Testis (tissue), 3 donors: Measurements from ENCODE around the gene TAS2R43. TPM values are rescaled to one million over a fixed set of nuclear protein-coding genes. Genes with fewer than 3 reads are reported as not detected.
"Not testable (repeated sequence)": the region's sequence is repeated elsewhere in the genome, so short reads cannot be mapped to it uniquely, and the experiment has no call there.

Experiments
- DNase-seq: peaks from one replicate; pipeline ENCODE4 v3.0.0-alpha.2; 2019
- H3K27ac ChIP-seq, 2 donors: fragments of 200-600 bp; sonication (generic); one replicate each; pipeline ENCODE4 v1.5.1; 2019
- H3K27me3 ChIP-seq: fragments of 200-600 bp; sonication (generic); one replicate; pipeline ENCODE4 v1.5.1; 2019
- H3K36me3 ChIP-seq: fragments of 200-600 bp; sonication (generic); one replicate; pipeline ENCODE4 v1.5.1; 2017; ENCODE audit warnings: low read depth; ENCODE audit errors: missing control alignments
- H3K4me1 ChIP-seq: fragments of 200-600 bp; sonication (generic); one replicate; pipeline ENCODE4 v1.5.1; 2019
- H3K4me3 ChIP-seq, 2 donors: fragments of 200-600 bp; sonication (generic); one replicate each; pipeline ENCODE4 v1.5.1; 2017 to 2019
- H3K9me3 ChIP-seq: fragments of 200-600 bp; sonication (generic); one replicate; pipeline ENCODE4 v1.5.1; 2017
- CTCF ChIP-seq, 3 experiments: fragments of 450-650 bp in 2 of 3; fragments of 200-600 bp in 1 of 3; sonication (generic) in 1 of 3; IDR thresholded peaks; one replicate each; pipeline ENCODE4 v1.5.1; 2016 to 2019; ENCODE audit warnings: antibody characterized with exemption in 3 of 3, mild to moderate bottlenecking in 2 of 3, moderate library complexity in 1 of 3
- POLR2A ChIP-seq: fragments of 450-650 bp; IDR thresholded peaks from one replicate; pipeline ENCODE4 v1.6.1; 2017; ENCODE audit warnings: antibody characterized with exemption, mild to moderate bottlenecking, moderate library complexity
- WGBS, 2 donors: methylation state at CpG; one replicate each; pipeline ENCODE4 v1.1.5; 2018; 5-methylcytosine and 5-hydroxymethylcytosine counted together
- intact Hi-C: fragments of 100-400 bp; cut with DNase I; formaldehyde crosslinking; loops from one replicate; pipeline ENCODE4 v1.15.1; 2023; ENCODE audit warnings: low total_unique reads
- polyA plus RNA-seq: library from polyadenylated mRNA; stranded (reverse); fragments of 350-450 nt; fragmentation: Illumina TruSeq; extraction: RNeasy Lipid Tissue Mini Kit (QIAGEN cat#74804); gene quantifications from one replicate; pipeline ENCODE4 v1.2.3, GENCODE V29; 2014; ENCODE audit warnings: low read depth, low replicate concordance; ENCODE audit not compliant: insufficient read depth
- small RNA-seq, 2 donors: library from RNA; depleted of rRNA; stranded (forward); fragments of <200 nt; gene quantifications; one replicate each; pipeline ENCODE3, GENCODE V24; 2016
- total RNA-seq, 2 donors: library from RNA; depleted of rRNA; stranded (reverse); fragments of >200 nt; gene quantifications; one replicate each; pipeline ENCODE4 v1.2.3, GENCODE V29; 2016

Gene TAS2R43
- total and polyA plus RNA-seq, 3 donors from 2014 or later, result 0.87 to 7.2 TPM; not detected in 1

- Histone ChIP-seq H3K4me1 (no peaks in the 10 kb centered on the region), H3K4me3 (no peak overlapping the region), H3K9me3 (no peaks in the 10 kb centered on the region), H3K36me3 (no peaks in the 10 kb centered on the region), H3K27me3 (no peaks in the 10 kb centered on the region), H3K27ac (no peak overlapping the region)
- intact Hi-C loops, result no loop called here
- WGBS, 2 donors, result 42 to 62% methylated on average over 2 of the region's 2 CpGs
- TF ChIP-seq POLR2A (no peak), CTCF (IDR thresholded peaks at IDR 0.05) (no peak)
- no peak for DNase-seq
These were observed 36.8 kb downstream of the TAS2R43 start for GRCh38 chr12:11055306-11055705.

GRCh38 chr12:11049806-11050531 lies 42.1 kb downstream of the TAS2R43 start:
- H3K4me3 ChIP-seq, H3K4me1 ChIP-seq, H3K27me3 ChIP-seq, H3K36me3 ChIP-seq, DNase-seq, H3K9me3 ChIP-seq, intact Hi-C loops, H3K27ac ChIP-seq: not testable (repeated sequence)
- 94 to 96% methylated on average over 7 of the region's 7 CpGs for WGBS, 2 donors

- 54 to 81% methylated on average over 2 of the region's 2 CpGs for WGBS, 2 donors
These were observed 50.7 kb downstream of the TAS2R43 start for GRCh38 chr12:11041366-11041765.

More at GRCh38 chr12:11041366-11041765, 50.7 kb downstream of the TAS2R43 start:
- H3K36me3 ChIP-seq, H3K27me3 ChIP-seq, H3K4me3 ChIP-seq, DNase-seq, H3K9me3 ChIP-seq, intact Hi-C loops, H3K4me1 ChIP-seq, H3K27ac ChIP-seq: not testable (repeated sequence)

Small RNAs within 50 kb of the gene (small RNA-seq; reads per million reads assigned to genes)
- gene AC018630.1, result 0 reads per million in 2 donors

Other genes starting within 250 kb of the TAS2R43 start
- gene PRR4, start 242.8 kb downstream of the TAS2R43 start, total RNA-seq, result 1 to 10 TPM; 4.3 to 8.4 TPM
- 1.3 TPM for gene PRR4, start 242.8 kb downstream of the TAS2R43 start, polyA plus RNA-seq
- gene PRH1, start 208.1 kb downstream of the TAS2R43 start, total RNA-seq, result 10 to 100 TPM; 63.0 to 73.5 TPM
- gene PRH1, start 208.1 kb downstream of the TAS2R43 start, polyA plus RNA-seq, result 52.2 TPM
- gene TAS2R13, start 182.8 kb downstream of the TAS2R43 start, total RNA-seq, result 1 to 10 TPM; 3.1 to 3.6 TPM
- not detected for gene TAS2R13, start 182.8 kb downstream of the TAS2R43 start, polyA plus RNA-seq
- 1 to 10 TPM; 1.2 to 1.3 TPM for gene PRH2, start 163.1 kb downstream of the TAS2R43 start, total RNA-seq
- gene PRH2, start 163.1 kb downstream of the TAS2R43 start, polyA plus RNA-seq, result 6.5 TPM
- gene TAS2R14, start 153.1 kb downstream of the TAS2R43 start, total RNA-seq, result 1 to 10 TPM; 3.5 to 4.6 TPM
- 0.96 TPM for gene TAS2R14, start 153.1 kb downstream of the TAS2R43 start, polyA plus RNA-seq
- gene TAS2R50, start 105.4 kb downstream of the TAS2R43 start, total RNA-seq, result 1 to 10 TPM; 2.8 to 4.8 TPM
- not detected for gene TAS2R50, start 105.4 kb downstream of the TAS2R43 start, polyA plus RNA-seq
- gene TAS2R20, start 94.0 kb downstream of the TAS2R43 start, total RNA-seq, result 1 to 10 TPM; 2.2 to 4.8 TPM
- 0.46 TPM for gene TAS2R20, start 94.0 kb downstream of the TAS2R43 start, polyA plus RNA-seq
- gene TAS2R19, start 69.7 kb downstream of the TAS2R43 start, total RNA-seq, result 10 to 100 TPM in 1 of 2 donors, 1 to 10 TPM in 1; 9.3 to 10.4 TPM
- gene TAS2R19, start 69.7 kb downstream of the TAS2R43 start, polyA plus RNA-seq, result 0.34 TPM
- gene TAS2R31, start 60.9 kb downstream of the TAS2R43 start, total RNA-seq, result 10 to 100 TPM in 1 of 2 donors, 1 to 10 TPM in 1; 7.7 to 10.3 TPM
- gene TAS2R31, start 60.9 kb downstream of the TAS2R43 start, polyA plus RNA-seq, result not detected
- gene TAS2R46, start 30.0 kb downstream of the TAS2R43 start, total RNA-seq, result 1 to 10 TPM; 3.2 to 5.4 TPM
- not detected for gene TAS2R46, start 30.0 kb downstream of the TAS2R43 start, polyA plus RNA-seq
- gene TAS2R30, start 42.3 kb upstream of the TAS2R43 start, total RNA-seq, result 10 to 100 TPM; 11.1 to 11.3 TPM
- not detected for gene TAS2R30, start 42.3 kb upstream of the TAS2R43 start, polyA plus RNA-seq
- gene SMIM10L1, start 78.9 kb upstream of the TAS2R43 start, total RNA-seq, result 10 to 100 TPM in 1 of 2 donors, 1 to 10 TPM in 1; 7.6 to 11.0 TPM
- gene SMIM10L1, start 78.9 kb upstream of the TAS2R43 start, polyA plus RNA-seq, result 4.4 TPM
- under 1 TPM in 1 of 2 donors, not detected in 1; 0.71 TPM for gene TAS2R42, start 94.6 kb upstream of the TAS2R43 start, total RNA-seq
- not detected for gene TAS2R42, start 94.6 kb upstream of the TAS2R43 start, polyA plus RNA-seq
- gene PRB3, start 177.4 kb upstream of the TAS2R43 start, total RNA-seq, result under 1 TPM in 1 of 2 donors, not detected in 1; 0.39 TPM
- gene PRB3, start 177.4 kb upstream of the TAS2R43 start, polyA plus RNA-seq, result 0.82 TPM
- not detected for gene PRB4, start 218.1 kb upstream of the TAS2R43 start, total RNA-seq
- not detected for gene PRB4, start 218.1 kb upstream of the TAS2R43 start, polyA plus RNA-seq